ENCODE data around the gene FOXS1. TPM values are rescaled to one million over a fixed set of nuclear protein-coding genes. Genes with fewer than 3 reads are reported as not detected.
A peak's percentile ranks its signal among the peaks of the same experiment; 100 is the strongest.

Gene FOXS1
- total RNA-seq, 4 donors from 2014 or later = 0.55 TPM; not detected in 3

DNA sequence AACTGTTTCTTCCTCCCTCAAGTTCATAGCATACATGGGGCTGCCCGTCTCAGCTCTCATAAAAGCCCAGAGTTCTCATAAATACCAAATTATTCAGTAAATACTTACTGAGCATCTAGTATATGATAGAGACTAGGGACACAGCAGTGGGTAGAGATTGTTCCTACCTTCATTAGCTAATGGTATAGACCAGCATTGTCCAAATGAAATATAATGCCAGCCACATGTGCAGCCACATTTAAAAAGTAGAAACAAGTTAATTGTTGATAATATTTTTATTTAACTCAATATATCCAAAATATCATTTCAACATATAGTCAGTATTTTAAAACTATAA lies 26.2 kb upstream of the FOXS1 start:
- H3K4me3 ChIP-seq = no peak overlapping the region
- TF ChIP-seq EP300 (IDR thresholded peaks at IDR 0.05; ENCODE audit: low read depth) (no peak), POLR2AphosphoS5 (IDR thresholded peaks at IDR 0.05) (no peak), POLR2A (IDR thresholded peaks at IDR 0.05) (no peak)
- TF ChIP-seq, protein P1, sequence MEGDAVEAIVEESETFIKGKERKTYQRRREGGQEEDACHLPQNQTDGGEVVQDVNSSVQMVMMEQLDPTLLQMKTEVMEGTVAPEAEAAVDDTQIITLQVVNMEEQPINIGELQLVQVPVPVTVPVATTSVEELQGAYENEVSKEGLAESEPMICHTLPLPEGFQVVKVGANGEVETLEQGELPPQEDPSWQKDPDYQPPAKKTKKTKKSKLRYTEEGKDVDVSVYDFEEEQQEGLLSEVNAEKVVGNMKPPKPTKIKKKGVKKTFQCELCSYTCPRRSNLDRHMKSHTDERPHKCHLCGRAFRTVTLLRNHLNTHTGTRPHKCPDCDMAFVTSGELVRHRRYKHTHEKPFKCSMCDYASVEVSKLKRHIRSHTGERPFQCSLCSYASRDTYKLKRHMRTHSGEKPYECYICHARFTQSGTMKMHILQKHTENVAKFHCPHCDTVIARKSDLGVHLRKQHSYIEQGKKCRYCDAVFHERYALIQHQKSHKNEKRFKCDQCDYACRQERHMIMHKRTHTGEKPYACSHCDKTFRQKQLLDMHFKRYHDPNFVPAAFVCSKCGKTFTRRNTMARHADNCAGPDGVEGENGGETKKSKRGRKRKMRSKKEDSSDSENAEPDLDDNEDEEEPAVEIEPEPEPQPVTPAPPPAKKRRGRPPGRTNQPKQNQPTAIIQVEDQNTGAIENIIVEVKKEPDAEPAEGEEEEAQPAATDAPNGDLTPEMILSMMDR (IDR thresholded peaks at IDR 0.05) = no peak
- H3K27me3 ChIP-seq = peaks cover 38% of the 10 kb centered on the region
- intact Hi-C loops (cut with DNase I; ENCODE audit: low total_unique reads) (no loop called here), in situ Hi-C loops (cut with MboI; ENCODE audit: low pct_ligation_motif_present in 1 of 4, low pct_unique_long_range_greater_than_20kb in 1 of 4, low sequenced_read_pairs in 3 of 4) (no loop called here)
- no peaks in the 10 kb centered on the region for H3K9me3 ChIP-seq
- H3K4me1 ChIP-seq = peaks cover 0 to 20% (median 15%) of the 10 kb centered on the region in 4 donors
- 80 to 85% methylated on average over 1 of the region's 1 CpG for WGBS, 2 donors (ENCODE audit: low coverage in 1 of 2)
- no peaks in the 10 kb centered on the region for H3K36me3 ChIP-seq
- H3K27ac ChIP-seq = no peak overlapping the region
- DNase-seq = no peak

GRCh38 chr20:31870726-31871617 lies 25.6 kb upstream of the FOXS1 start:
- H3K9me3 ChIP-seq = no peaks in the 10 kb centered on the region
- in situ Hi-C loops (cut with MboI; ENCODE audit: low pct_ligation_motif_present in 1 of 4, low pct_unique_long_range_greater_than_20kb in 1 of 4, low sequenced_read_pairs in 3 of 4) = no loop called here
- peak; percentile 30 for DNase-seq
- H3K27me3 ChIP-seq = peaks cover 38% of the 10 kb centered on the region
- no peaks in the 10 kb centered on the region for H3K36me3 ChIP-seq
- 5 to 7% methylated on average over 3 to 24 of the region's 24 CpGs for WGBS, 2 donors (ENCODE audit: low coverage in 1 of 2)
- peaks cover 0 to 20% (median 15%) of the 10 kb centered on the region in 4 donors for H3K4me1 ChIP-seq
- no peak for TF ChIP-seq POLR2A (IDR thresholded peaks at IDR 0.05)
- TF ChIP-seq EP300 (IDR thresholded peaks at IDR 0.05; ENCODE audit: low read depth) = no peak
- peak overlapping the region; percentile 39 to 73 (median 58) for H3K4me3 ChIP-seq
- peak overlapping the region; percentile 10 to 51 (median 40) for H3K27ac ChIP-seq
- intact Hi-C loops (cut with DNase I; ENCODE audit: low total_unique reads) = no loop called here

GRCh38 chr20:31869942-31870725 lies 24.7 kb upstream of the FOXS1 start, which contains the start of the genes DUSP15 and TTLL9:
Gene DUSP15, minus strand, starts transcription at chr20:31870527. Its CDS starts 190 bp downstream, at chr20:31870337.
Gene TTLL9, plus strand, starts transcription at chr20:31870634. Its CDS starts 493 bp downstream, at chr20:31871127.
- WGBS, 2 donors (ENCODE audit: low coverage in 1 of 2) = 2% methylated on average over 68 of the region's 80 CpGs; no CpG with 5 or more reads in 1 of the 2 donors
- Histone ChIP-seq H3K9me3 (no peaks in the 10 kb centered on the region), H3K4me3 (peak within 1 kb of the TSS; percentile 39 to 73 (median 58)), H3K4me1 (peaks cover 0 to 20% (median 15%) of the 10 kb centered on the region in 4 donors), H3K27ac (peak within 1 kb of the TSS; percentile 10 to 51 (median 40)), H3K36me3 (no peaks in the 10 kb centered on the region), H3K27me3 (peaks cover 38% of the 10 kb centered on the region)
- DNase-seq = peak; percentile 26
- in situ Hi-C loops (cut with MboI; ENCODE audit: low pct_ligation_motif_present in 1 of 4, low pct_unique_long_range_greater_than_20kb in 1 of 4, low sequenced_read_pairs in 3 of 4) (no loop called here), intact Hi-C loops (cut with DNase I; ENCODE audit: low total_unique reads) (no loop called here)
- no peak for TF ChIP-seq POLR2A (IDR thresholded peaks at IDR 0.05)
- TF ChIP-seq EP300 (IDR thresholded peaks at IDR 0.05; ENCODE audit: low read depth) = no peak
- TF ChIP-seq, protein P1 (IDR thresholded peaks at IDR 0.05) = no peak
- TF ChIP-seq POLR2AphosphoS5 (IDR thresholded peaks at IDR 0.05) = no peak

DNA sequence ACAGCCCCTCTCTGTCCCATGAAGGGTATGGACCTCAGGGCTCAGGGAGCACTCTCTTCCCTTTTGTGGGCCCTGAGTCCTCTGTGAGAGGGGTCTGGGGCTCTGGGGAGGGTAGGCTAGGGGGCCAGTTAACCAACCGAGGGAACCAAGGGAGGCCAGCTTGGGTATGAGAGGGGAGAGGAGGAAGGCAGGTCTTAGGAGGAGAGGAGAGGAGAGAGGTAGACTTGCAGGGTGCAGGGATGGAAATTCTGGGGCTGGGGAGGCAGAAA lies 24.2 kb upstream of the FOXS1 start:
- Histone ChIP-seq H3K9me3 (no peaks in the 10 kb centered on the region), H3K36me3 (no peaks in the 10 kb centered on the region), H3K4me3 (peak overlapping the region in 3 of 4 donors; percentile 58 to 73 (median 58)), H3K4me1 (peaks cover 0 to 20% (median 15%) of the 10 kb centered on the region in 4 donors), H3K27ac (peak overlapping the region in 1 of 4 donors; percentile 45), H3K27me3 (peaks cover 38% of the 10 kb centered on the region)
- 8% methylated on average over 1 of the region's 1 CpG; no CpG with 5 or more reads in 1 of the 2 donors for WGBS, 2 donors (ENCODE audit: low coverage in 1 of 2)
- intact Hi-C loops (cut with DNase I; ENCODE audit: low total_unique reads) = no loop called here
- TF ChIP-seq POLR2AphosphoS5 (IDR thresholded peaks at IDR 0.05) = no peak
- in situ Hi-C loops (cut with MboI; ENCODE audit: low pct_ligation_motif_present in 1 of 4, low pct_unique_long_range_greater_than_20kb in 1 of 4, low sequenced_read_pairs in 3 of 4) = no loop called here
- no peak for DNase-seq
